ENCODE results near the gene MGAT4C.
"Not testable (repeated sequence)": the region's sequence is repeated elsewhere in the genome, so short reads cannot be mapped to it uniquely, and the experiment has no call there.

The MGAT4C gene

GRCh38 chr12:86134561-86134960 is 121.6 kb downstream of the MGAT4C start:
- DNase-seq (ENCODE audit: low spot score), result no peak

- DNase-seq (ENCODE audit: low spot score), result not testable (repeated sequence)
These were observed 129.3 kb downstream of the MGAT4C start for GRCh38 chr12:86126900-86127299.

GRCh38 chr12:86122846-86123468 is 133.2 kb downstream of the MGAT4C start:
- no peak for DNase-seq (ENCODE audit: low spot score)

GRCh38 chr12:86118161-86118560 is 138.0 kb downstream of the MGAT4C start:
- DNase-seq (ENCODE audit: low spot score), result no peak

GRCh38 chr12:86117711-86118110 is 138.5 kb downstream of the MGAT4C start:
- no peak for DNase-seq (ENCODE audit: low spot score)

- DNase-seq (ENCODE audit: low spot score), result no peak
These were observed 152.1 kb downstream of the MGAT4C start for GRCh38 chr12:86104087-86104486.

GRCh38 chr12:86097161-86097560 is 159.0 kb downstream of the MGAT4C start:
- no peak for DNase-seq (ENCODE audit: low spot score)

GRCh38 chr12:86091681-86092080 is 164.5 kb downstream of the MGAT4C start:
- no peak for DNase-seq (ENCODE audit: low spot score)

- DNase-seq (ENCODE audit: low spot score), result no peak
These were observed 174.3 kb downstream of the MGAT4C start for GRCh38 chr12:86081843-86082242.

GRCh38 chr12:86059052-86059451 is 197.1 kb downstream of the MGAT4C start:
- DNase-seq (ENCODE audit: low spot score), result not testable (repeated sequence)

GRCh38 chr12:86057092-86057845 is 198.9 kb downstream of the MGAT4C start:
- no peak for DNase-seq (ENCODE audit: low spot score)

GRCh38 chr12:86052921-86053320 is 203.3 kb downstream of the MGAT4C start:
- DNase-seq (ENCODE audit: low spot score), result no peak

GRCh38 chr12:86050010-86050409 is 206.2 kb downstream of the MGAT4C start:
- DNase-seq (ENCODE audit: low spot score), result no peak

GRCh38 chr12:86044396-86044795 is 211.8 kb downstream of the MGAT4C start:
- no peak for DNase-seq (ENCODE audit: low spot score)

GRCh38 chr12:86042062-86042461 is 214.1 kb downstream of the MGAT4C start:
- no peak for DNase-seq (ENCODE audit: low spot score)

GRCh38 chr12:86018361-86018760 is 237.8 kb downstream of the MGAT4C start:
- DNase-seq (ENCODE audit: low spot score), result no peak

- DNase-seq (ENCODE audit: low spot score), result no peak
These were observed 241.2 kb downstream of the MGAT4C start for GRCh38 chr12:86015026-86015425.

- no peak for DNase-seq (ENCODE audit: low spot score)
These were observed 249.5 kb downstream of the MGAT4C start for GRCh38 chr12:86006727-86007126.

GRCh38 chr12:85998074-85998473 is 258.1 kb downstream of the MGAT4C start:
- no peak for DNase-seq (ENCODE audit: low spot score)

- DNase-seq (ENCODE audit: low spot score), result no peak
These were observed 259.9 kb downstream of the MGAT4C start for GRCh38 chr12:85996280-85996679.

- DNase-seq (ENCODE audit: low spot score), result no peak
These were observed 262.4 kb downstream of the MGAT4C start for GRCh38 chr12:85993746-85994145.

- DNase-seq (ENCODE audit: low spot score), result no peak
These were observed 270.2 kb downstream of the MGAT4C start for GRCh38 chr12:85985996-85986395.

- DNase-seq (ENCODE audit: low spot score), result no peak
These were observed 272.6 kb downstream of the MGAT4C start for GRCh38 chr12:85983601-85984000.

GRCh38 chr12:85979641-85980040 is 276.6 kb downstream of the MGAT4C start:
- DNase-seq (ENCODE audit: low spot score), result no peak

Measured in LoVo (cell line).